PC-9 (cell line): ENCODE measurements around the gene RNF8.

Source experiments
- EZH2 ChIP-seq: fragments of 200-600 bp; sonication (generic); IDR thresholded peaks from 2 replicates; pipeline ENCODE4 v1.8.0; 2017; ENCODE audit warnings: antibody characterized with exemption, low read depth
- TF ChIP-seq, protein P1 (sequence below): fragments of 200-600 bp; sonication (generic); conservative IDR thresholded peaks from 2 replicates; pipeline ENCODE4 v1.6.1; 2017; ENCODE audit warnings: mixed run types, antibody characterized with exemption, mild to moderate bottlenecking, moderate library complexity

DNA sequence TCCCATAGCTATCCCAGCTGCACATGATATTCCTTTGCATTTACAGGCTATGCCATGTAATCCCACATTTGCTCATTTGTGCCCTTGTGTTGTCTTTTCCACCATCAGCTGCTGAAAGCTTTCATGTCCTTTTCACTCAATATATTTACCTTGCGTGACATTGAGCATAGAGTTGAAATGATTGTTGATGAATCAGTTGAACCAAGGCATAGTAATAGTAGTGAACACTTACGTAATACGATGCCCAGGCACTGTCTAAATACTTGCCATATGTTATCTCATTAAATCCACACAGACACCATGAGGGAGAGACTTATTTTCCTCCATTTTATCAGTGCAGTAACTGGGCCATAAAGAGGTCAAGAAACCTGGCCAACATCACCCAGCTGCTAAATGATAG lies 13.1 kb downstream of the RNF8 start:
- TF ChIP-seq, protein P1, sequence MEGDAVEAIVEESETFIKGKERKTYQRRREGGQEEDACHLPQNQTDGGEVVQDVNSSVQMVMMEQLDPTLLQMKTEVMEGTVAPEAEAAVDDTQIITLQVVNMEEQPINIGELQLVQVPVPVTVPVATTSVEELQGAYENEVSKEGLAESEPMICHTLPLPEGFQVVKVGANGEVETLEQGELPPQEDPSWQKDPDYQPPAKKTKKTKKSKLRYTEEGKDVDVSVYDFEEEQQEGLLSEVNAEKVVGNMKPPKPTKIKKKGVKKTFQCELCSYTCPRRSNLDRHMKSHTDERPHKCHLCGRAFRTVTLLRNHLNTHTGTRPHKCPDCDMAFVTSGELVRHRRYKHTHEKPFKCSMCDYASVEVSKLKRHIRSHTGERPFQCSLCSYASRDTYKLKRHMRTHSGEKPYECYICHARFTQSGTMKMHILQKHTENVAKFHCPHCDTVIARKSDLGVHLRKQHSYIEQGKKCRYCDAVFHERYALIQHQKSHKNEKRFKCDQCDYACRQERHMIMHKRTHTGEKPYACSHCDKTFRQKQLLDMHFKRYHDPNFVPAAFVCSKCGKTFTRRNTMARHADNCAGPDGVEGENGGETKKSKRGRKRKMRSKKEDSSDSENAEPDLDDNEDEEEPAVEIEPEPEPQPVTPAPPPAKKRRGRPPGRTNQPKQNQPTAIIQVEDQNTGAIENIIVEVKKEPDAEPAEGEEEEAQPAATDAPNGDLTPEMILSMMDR = no peak
- TF ChIP-seq EZH2 = no peak
